Lung (tissue), 12 donors: ENCODE results near the gene DNAH9. TPM values are rescaled to one million over a fixed set of nuclear protein-coding genes. Genes with fewer than 3 reads are reported as not detected.
A peak's percentile ranks its signal among the peaks of the same experiment; 100 is the strongest.

Experiments
- ATAC-seq: fragments of 200-7000 bp; cut with Tn5 transposase; one replicate; pipeline ENCODE4 v1.9.1; 2020; ENCODE audit warnings: moderate number of reproducible peaks; ENCODE audit not compliant: insufficient read depth, low FRiP score
- DNase-seq, 3 donors: peaks; one replicate each; pipeline ENCODE4 v3.0.0-alpha.2; 2013 to 2017
- H3K27ac ChIP-seq, 2 donors: one replicate each; pipeline ENCODE4 v1.5.1; 2013; ENCODE audit warnings: mild to moderate bottlenecking in 2 of 2, moderate library complexity in 2 of 2, control low read depth in 1 of 2, inconsistent platforms in 1 of 2, low read depth in 1 of 2, low read length in 1 of 2
- H3K27me3 ChIP-seq, 3 donors: one replicate each; pipeline ENCODE4 v1.5.1; 2013; ENCODE audit warnings: low read length in 2 of 3; ENCODE audit not compliant: control insufficient read depth in 3 of 3, insufficient read depth in 3 of 3
- H3K36me3 ChIP-seq, 4 donors: one replicate each; pipeline ENCODE4 v1.5.1; 2013; ENCODE audit warnings: low read length in 4 of 4, mild to moderate bottlenecking in 1 of 4, moderate library complexity in 1 of 4; ENCODE audit not compliant: control insufficient read depth in 4 of 4, insufficient read depth in 4 of 4
- H3K4me1 ChIP-seq, 5 donors: one replicate each; pipeline ENCODE4 v1.5.1; 2013; ENCODE audit warnings: low read length in 5 of 5, mild to moderate bottlenecking in 2 of 5, moderate library complexity in 1 of 5; ENCODE audit not compliant: control insufficient read depth in 5 of 5, insufficient read depth in 5 of 5
- H3K4me3 ChIP-seq: one replicate; pipeline ENCODE4 v1.5.1; 2013; ENCODE audit warnings: mild to moderate bottlenecking, control low read depth, moderate library complexity
- H3K9ac ChIP-seq, 2 donors: one replicate each; pipeline ENCODE4 v1.5.1; 2013; ENCODE audit warnings: low read length in 2 of 2, control low read depth in 1 of 2; ENCODE audit not compliant: insufficient read depth in 1 of 2
- H3K9me3 ChIP-seq, 4 donors: one replicate each; pipeline ENCODE4 v1.5.1; 2013; ENCODE audit warnings: low read length in 3 of 4, mild to moderate bottlenecking in 1 of 4, moderate library complexity in 1 of 4; ENCODE audit not compliant: control insufficient read depth in 4 of 4, insufficient read depth in 3 of 4
- CTCF ChIP-seq: IDR thresholded peaks from 2 replicates; pipeline ENCODE4 v1.5.1; 2012; ENCODE audit warnings: mild to moderate bottlenecking; ENCODE audit errors: control extremely low read depth, extremely low read depth
- WGBS, 2 donors: extraction: QIAGEN DNeasy Blood & Tissue Kit; methylation state at CpG; one replicate each; pipeline ENCODE4 v1.1.7; 2013; 5-methylcytosine and 5-hydroxymethylcytosine counted together
- polyA plus RNA-seq, 2 donors: library from polyadenylated mRNA; stranded (reverse); fragments of 200-250 nt; gene quantifications; one replicate each; pipeline ENCODE4 v1.2.1, GENCODE V29; 2013
- total RNA-seq, 2 donors: library from RNA; depleted of rRNA in 1 of 2; stranded (reverse); fragments of >200 nt in 1 of 2; gene quantifications; one replicate each; pipeline ENCODE4 v1.2.1, GENCODE V29; 2014 to 2021
- donor health status: control.
- donor health status: control.
- donor health status: Bipolar disorder and iron deficiency.
- donor health status: healthy.
- donor health status: DM: yes; HTN: yes; CAD: no.

DNAH9 gene
- total and polyA plus RNA-seq, 4 donors = 4.0 to 36.1 (median 20.9) TPM

GRCh38 chr17:11980813-11981212 lies 382.5 kb downstream of the DNAH9 start:
- 75 to 95% methylated on average over 2 of the region's 2 CpGs for WGBS, 2 donors
- DNase-seq = peak in 1 of 3 donors; percentile 3
- H3K9me3 ChIP-seq = no peaks in the 10 kb centered on the region
- no peaks in the 10 kb centered on the region for H3K27me3 ChIP-seq
- H3K9ac ChIP-seq = no peak overlapping the region
- H3K4me1 ChIP-seq = no peaks in the 10 kb centered on the region
- H3K4me3 ChIP-seq = no peak overlapping the region
- no peak for ATAC-seq
- no peak for TF ChIP-seq CTCF
- no peak overlapping the region for H3K27ac ChIP-seq
- peaks cover 9 to 23% (median 18%) of the 10 kb centered on the region in 4 donors for H3K36me3 ChIP-seq

GRCh38 chr17:11981862-11982261 lies 383.6 kb downstream of the DNAH9 start:
- Histone ChIP-seq H3K9ac (no peak overlapping the region), H3K27me3 (no peaks in the 10 kb centered on the region), H3K27ac (no peak overlapping the region), H3K4me3 (no peak overlapping the region), H3K4me1 (no peaks in the 10 kb centered on the region), H3K9me3 (no peaks in the 10 kb centered on the region), H3K36me3 (peaks cover 7 to 23% (median 19%) of the 10 kb centered on the region in 4 donors)
- 91 to 95% methylated on average over 4 of the region's 4 CpGs for WGBS, 2 donors
- no peak for TF ChIP-seq CTCF
- no peak for ATAC-seq
- no peak for DNase-seq

- peaks cover 7 to 25% (median 15%) of the 10 kb centered on the region in 4 donors for H3K36me3 ChIP-seq
- H3K9me3 ChIP-seq = no peaks in the 10 kb centered on the region
- H3K27ac ChIP-seq = no peak overlapping the region
- H3K27me3 ChIP-seq = no peaks in the 10 kb centered on the region
- ATAC-seq (no peak), DNase-seq (no peak)
- 93 to 95% methylated on average over 4 of the region's 4 CpGs for WGBS, 2 donors
- H3K4me1 ChIP-seq = no peaks in the 10 kb centered on the region
- H3K9ac ChIP-seq = no peak overlapping the region
- no peak overlapping the region for H3K4me3 ChIP-seq
- TF ChIP-seq CTCF = no peak
Observed at GRCh38 chr17:11986179-11986941, 388.1 kb downstream of the DNAH9 start.
